ENCODE measurements around the gene CRELD1.
A peak's percentile ranks its signal among the peaks of the same experiment; 100 is the strongest.

Gene CRELD1

GRCh38 chr3:9906480-9906879, 27.2 kb upstream of the CRELD1 start:
- no peak for DNase-seq

GRCh38 chr3:9908286-9908685, 25.3 kb upstream of the CRELD1 start:
- no peak for DNase-seq

GRCh38 chr3:9909221-9910013, 24.2 kb upstream of the CRELD1 start:
- DNase-seq: no peak

- no peak for DNase-seq
These were observed 21.8 kb upstream of the CRELD1 start for GRCh38 chr3:9911863-9912262.

GRCh38 chr3:9912294-9912935, 21.2 kb upstream of the CRELD1 start:
- DNase-seq: no peak

- DNase-seq: no peak
These were observed 20.0 kb upstream of the CRELD1 start for GRCh38 chr3:9913601-9914000.

GRCh38 chr3:9914011-9914410, 19.6 kb upstream of the CRELD1 start:
- DNase-seq: no peak

- DNase-seq: no peak
These were observed 18.9 kb upstream of the CRELD1 start for GRCh38 chr3:9914559-9915253.

- no peak for DNase-seq
These were observed 18.1 kb upstream of the CRELD1 start for GRCh38 chr3:9915254-9916141.

GRCh38 chr3:9916346-9916733, 17.3 kb upstream of the CRELD1 start:
- peak; percentile 71 for DNase-seq

GRCh38 chr3:9916734-9917680, 16.6 kb upstream of the CRELD1 start, which contains the start of gene IL17RC:
IL17RC (plus strand) TSS chr3:9917098; CDS start chr3:9917316, 218 bp downstream.
- peak; percentile 89 for DNase-seq

GRCh38 chr3:9917820-9918219, 15.8 kb upstream of the CRELD1 start:
- DNase-seq: no peak

GRCh38 chr3:9918261-9919038, 15.2 kb upstream of the CRELD1 start:
- no peak for DNase-seq

- no peak for DNase-seq
These were observed 5.5 kb upstream of the CRELD1 start for GRCh38 chr3:9928158-9928557.

- no peak for DNase-seq
These were observed 2.7 kb upstream of the CRELD1 start for GRCh38 chr3:9930804-9931418.

GRCh38 chr3:9932535-9932842, 1.1 kb upstream of the CRELD1 start:
- no peak for DNase-seq

- DNase-seq: peak; percentile 70
These were observed 632 bp upstream of the CRELD1 start for GRCh38 chr3:9932843-9933560.

- no peak for DNase-seq
These were observed 594 bp downstream of the CRELD1 start for GRCh38 chr3:9934235-9934621.

- no peak for DNase-seq
These were observed 1.4 kb downstream of the CRELD1 start for GRCh38 chr3:9934993-9935392.

GRCh38 chr3:9935966-9936510, 2.4 kb downstream of the CRELD1 start:
- no peak for DNase-seq
